K562 (cell line): ENCODE data around the gene RIPPLY3. TPM values are rescaled to one million over a fixed set of nuclear protein-coding genes. Genes with fewer than 3 reads are reported as not detected.

Experiments
- BRD4 ChIP-seq: fragments of 200-600 bp; sonication (generic); IDR thresholded peaks from 2 replicates; pipeline ENCODE4 v1.6.1; 2017; ENCODE audit warnings: inconsistent platforms
- ETV5 ChIP-seq: sonication (generic); formaldehyde crosslinking; IDR thresholded peaks from 2 replicates; pipeline ENCODE4 v1.4.0; 2020; ENCODE audit warnings: low read depth, mild to moderate bottlenecking, missing genetic modification reagents
- ETV6 ChIP-seq, 3 experiments: fragments of 150-350 bp in 1 of 3; sonication (generic) in 1 of 3; formaldehyde crosslinking in 1 of 3; IDR thresholded peaks; 2 replicates each; pipeline versions ENCODE4 v1.6.1 to v1.8.0; 2014 to 2022; ENCODE audit warnings: borderline replicate concordance in 2 of 3, low read depth in 2 of 3, antibody characterized with exemption in 1 of 3, low read length in 1 of 3, mild to moderate bottlenecking in 1 of 3, missing genetic modification reagents in 1 of 3
- GTF2E2 ChIP-seq: fragments of 200-800 bp; sonication (Bioruptor generic); IDR thresholded peaks from 2 replicates; pipeline ENCODE4 v1.6.1; 2016; ENCODE audit warnings: missing genetic modification characterization, missing compliant biosample characterization
- HEY1 ChIP-seq: fragments of 250-450 bp; sonication (Bioruptor Pico); IDR thresholded peaks from 2 replicates; pipeline ENCODE4 v1.5.0; 2020; ENCODE audit warnings: mild to moderate bottlenecking, moderate library complexity, borderline replicate concordance
- JUNB ChIP-seq: fragments of 450-650 bp; formaldehyde crosslinking; conservative IDR thresholded peaks from 2 replicates; pipeline ENCODE4 v1.4.0; 2020; ENCODE audit warnings: mild to moderate bottlenecking
- KDM4B ChIP-seq, 2 experiments: fragments of 450-650 bp in 1 of 2; sonication (generic) in 1 of 2; IDR thresholded peaks; 2 replicates each; pipeline ENCODE4 v1.6.1; 2016 to 2017; ENCODE audit warnings: borderline replicate concordance in 2 of 2, antibody characterized with exemption in 1 of 2, low read depth in 1 of 2, mild to moderate bottlenecking in 1 of 2
- MEIS2 ChIP-seq: fragments of 450-650 bp; IDR thresholded peaks from 2 replicates; pipeline ENCODE4 v1.6.1; 2014; ENCODE audit warnings: mild to moderate bottlenecking; ENCODE audit not compliant: partially characterized antibody
- ZC3H11A ChIP-seq: IDR thresholded peaks from 2 replicates; pipeline ENCODE4 v1.6.1; 2012; ENCODE audit warnings: low read depth, low read length, improper control_type of control experiment
- ZEB2 ChIP-seq: fragments of 450-650 bp; IDR thresholded peaks from 2 replicates; pipeline ENCODE4 v1.6.1; 2016
- ZKSCAN3 ChIP-seq: fragments of 250-450 bp; sonication (Bioruptor Pico); IDR thresholded peaks from 2 replicates; pipeline ENCODE4 v1.4.0; 2020
- ZNF232 ChIP-seq: sonication (generic); formaldehyde crosslinking; IDR thresholded peaks from 2 replicates; pipeline ENCODE4 v1.8.0; 2022; ENCODE audit warnings: mild to moderate bottlenecking, missing genetic modification reagents
- ZNF584 ChIP-seq: fragments of 200-800 bp; sonication (Bioruptor generic); IDR thresholded peaks from 2 replicates; pipeline ENCODE4 v1.6.1; 2016; ENCODE audit warnings: low read depth, mild to moderate bottlenecking, missing genetic modification characterization, missing compliant biosample characterization
- polyA plus RNA-seq, 8 experiments: library from polyadenylated mRNA; depleted of rRNA in 4 of 8; stranded (reverse) in 5 of 8; unstranded in 3 of 8; fragments of >200 nt; fragmentation: Nextera tagmentation in 2 of 8; fragmentation: Illumina TruSeq in 1 of 8; extraction: Ambion mirVana in 2 of 8; extraction: Trizol in 1 of 8; gene quantifications; 2 replicates each; pipeline versions ENCODE4 v1.2.1 to v1.2.3, GENCODE V29; 2011 to 2014; ENCODE audit warnings: inconsistent platforms in 1 of 8, missing spikeins in 1 of 8
- total RNA-seq, 7 experiments: library from RNA; depleted of rRNA in 6 of 7; stranded (reverse); fragments of >200 nt in 6 of 7; fragmentation: Illumina TruSeq in 2 of 7; extraction: Trizol in 2 of 7; gene quantifications; 2 replicates each; pipeline versions ENCODE4 v1.2.1 to v1.2.3, GENCODE V29; 2011 to 2021; ENCODE audit warnings: low replicate concordance in 1 of 7
- TF ChIP-seq, protein P1 (sequence below): fragments of 450-650 bp; IDR thresholded peaks from one replicate; pipeline ENCODE4 v1.6.1; 2018; ENCODE audit warnings: mild to moderate bottlenecking, moderate library complexity; ENCODE audit not compliant: partially characterized antibody
- TF ChIP-seq, protein P2 (sequence below): fragments of 250-450 bp; sonication (Bioruptor Pico); IDR thresholded peaks from 2 replicates; pipeline ENCODE4 v1.4.0; 2020
- TF ChIP-seq, protein P3 (sequence below): fragments of 250-450 bp; sonication (Bioruptor Pico); IDR thresholded peaks from 2 replicates; pipeline ENCODE4 v1.5.0; 2021
- TF ChIP-seq, protein P4 (sequence below): fragments of 250-450 bp; sonication (Bioruptor Pico); IDR thresholded peaks from 2 replicates; pipeline ENCODE4 v1.8.0; 2021; ENCODE audit warnings: moderate library complexity, mild to moderate bottlenecking, inconsistent platforms

RIPPLY3 gene
- total and polyA plus RNA-seq, 9 of the 15 experiments (the other 6 are each of a cell fraction or from before 2014, with no cell fraction given) = not detected

DNA sequence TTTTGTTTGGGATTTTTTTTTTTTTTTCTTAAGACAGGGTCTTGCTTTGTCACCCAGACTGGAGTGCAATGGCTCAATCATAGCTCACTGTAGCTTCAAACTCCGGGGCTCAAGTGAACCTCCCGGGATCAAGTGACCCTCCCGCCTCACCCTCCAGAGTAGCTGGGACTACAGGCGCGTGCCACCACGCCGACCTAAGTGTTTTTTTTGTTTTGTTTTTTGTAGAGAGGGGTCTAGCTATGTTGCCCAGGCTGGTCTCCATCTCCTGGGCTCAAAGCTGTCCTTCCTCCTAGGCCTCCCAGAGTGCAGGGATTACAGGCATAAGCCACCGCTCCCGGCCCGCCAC, 40.8 kb upstream of the RIPPLY3 start (continued):
- TF ChIP-seq ETV6 (IDR thresholded peaks at IDR 0.05; ENCODE audit: borderline replicate concordance in 1 of 2, low read depth in 2 of 2, low read length in 1 of 2) (no peak), ETV6 (CRISPR knock-in tag; IDR thresholded peaks at IDR 0.05; ENCODE audit: borderline replicate concordance) (no peak), KDM4B (IDR thresholded peaks at IDR 0.05; ENCODE audit: borderline replicate concordance in 2 of 2, low read depth in 1 of 2) (no peak), MEIS2 (no peak), ZEB2 (no peak), ZNF232 (CRISPR knock-in tag) (no peak), ZNF584 (CRISPR knock-in tag) (peak; percentile 39), BRD4 (peak; percentile 87), ETV5 (CRISPR knock-in tag) (peak; percentile 57; the same call in 1 of the 2 replicates), HEY1 (CRISPR knock-in tag) (no peak), JUNB (no peak), ZKSCAN3 (CRISPR knock-in tag) (no peak), GTF2E2 (tag) (peak; percentile 79; the same call in 1 of the 2 replicates), ZC3H11A (no peak)
- TF ChIP-seq, protein P1, sequence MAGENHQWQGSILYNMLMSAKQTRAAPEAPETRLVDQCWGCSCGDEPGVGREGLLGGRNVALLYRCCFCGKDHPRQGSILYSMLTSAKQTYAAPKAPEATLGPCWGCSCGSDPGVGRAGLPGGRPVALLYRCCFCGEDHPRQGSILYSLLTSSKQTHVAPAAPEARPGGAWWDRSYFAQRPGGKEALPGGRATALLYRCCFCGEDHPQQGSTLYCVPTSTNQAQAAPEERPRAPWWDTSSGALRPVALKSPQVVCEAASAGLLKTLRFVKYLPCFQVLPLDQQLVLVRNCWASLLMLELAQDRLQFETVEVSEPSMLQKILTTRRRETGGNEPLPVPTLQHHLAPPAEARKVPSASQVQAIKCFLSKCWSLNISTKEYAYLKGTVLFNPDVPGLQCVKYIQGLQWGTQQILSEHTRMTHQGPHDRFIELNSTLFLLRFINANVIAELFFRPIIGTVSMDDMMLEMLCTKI = no peak
- TF ChIP-seq, protein P2, sequence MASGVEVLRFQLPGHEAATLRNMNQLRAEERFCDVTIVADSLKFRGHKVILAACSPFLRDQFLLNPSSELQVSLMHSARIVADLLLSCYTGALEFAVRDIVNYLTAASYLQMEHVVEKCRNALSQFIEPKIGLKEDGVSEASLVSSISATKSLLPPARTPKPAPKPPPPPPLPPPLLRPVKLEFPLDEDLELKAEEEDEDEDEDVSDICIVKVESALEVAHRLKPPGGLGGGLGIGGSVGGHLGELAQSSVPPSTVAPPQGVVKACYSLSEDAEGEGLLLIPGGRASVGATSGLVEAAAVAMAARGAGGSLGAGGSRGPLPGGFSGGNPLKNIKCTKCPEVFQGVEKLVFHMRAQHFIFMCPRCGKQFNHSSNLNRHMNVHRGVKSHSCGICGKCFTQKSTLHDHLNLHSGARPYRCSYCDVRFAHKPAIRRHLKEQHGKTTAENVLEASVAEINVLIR = no peak
- TF ChIP-seq, protein P3, sequence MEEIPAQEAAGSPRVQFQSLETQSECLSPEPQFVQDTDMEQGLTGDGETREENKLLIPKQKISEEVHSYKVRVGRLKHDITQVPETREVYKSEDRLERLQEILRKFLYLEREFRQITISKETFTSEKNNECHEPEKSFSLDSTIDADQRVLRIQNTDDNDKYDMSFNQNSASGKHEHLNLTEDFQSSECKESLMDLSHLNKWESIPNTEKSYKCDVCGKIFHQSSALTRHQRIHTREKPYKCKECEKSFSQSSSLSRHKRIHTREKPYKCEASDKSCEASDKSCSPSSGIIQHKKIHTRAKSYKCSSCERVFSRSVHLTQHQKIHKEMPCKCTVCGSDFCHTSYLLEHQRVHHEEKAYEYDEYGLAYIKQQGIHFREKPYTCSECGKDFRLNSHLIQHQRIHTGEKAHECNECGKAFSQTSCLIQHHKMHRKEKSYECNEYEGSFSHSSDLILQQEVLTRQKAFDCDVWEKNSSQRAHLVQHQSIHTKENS (CRISPR knock-in tag) = no peak
- TF ChIP-seq, protein P4, sequence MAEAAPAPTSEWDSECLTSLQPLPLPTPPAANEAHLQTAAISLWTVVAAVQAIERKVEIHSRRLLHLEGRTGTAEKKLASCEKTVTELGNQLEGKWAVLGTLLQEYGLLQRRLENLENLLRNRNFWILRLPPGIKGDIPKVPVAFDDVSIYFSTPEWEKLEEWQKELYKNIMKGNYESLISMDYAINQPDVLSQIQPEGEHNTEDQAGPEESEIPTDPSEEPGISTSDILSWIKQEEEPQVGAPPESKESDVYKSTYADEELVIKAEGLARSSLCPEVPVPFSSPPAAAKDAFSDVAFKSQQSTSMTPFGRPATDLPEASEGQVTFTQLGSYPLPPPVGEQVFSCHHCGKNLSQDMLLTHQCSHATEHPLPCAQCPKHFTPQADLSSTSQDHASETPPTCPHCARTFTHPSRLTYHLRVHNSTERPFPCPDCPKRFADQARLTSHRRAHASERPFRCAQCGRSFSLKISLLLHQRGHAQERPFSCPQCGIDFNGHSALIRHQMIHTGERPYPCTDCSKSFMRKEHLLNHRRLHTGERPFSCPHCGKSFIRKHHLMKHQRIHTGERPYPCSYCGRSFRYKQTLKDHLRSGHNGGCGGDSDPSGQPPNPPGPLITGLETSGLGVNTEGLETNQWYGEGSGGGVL (CRISPR knock-in tag) = no peak
